ENCODE measurements around the gene VGF. TPM values are rescaled to one million over a fixed set of nuclear protein-coding genes. Genes with fewer than 3 reads are reported as not detected.
"Not testable (repeated sequence)": the region's sequence is repeated elsewhere in the genome, so short reads cannot be mapped to it uniquely, and the experiment has no call there.

The VGF gene
- total RNA-seq, 1 donor from 2014 or later: 20.9 TPM

GRCh38 chr7:101200504-101200861, 35.1 kb upstream of the VGF start:
- no peak for DNase-seq (ENCODE audit: low read depth)
- H3K4me3 ChIP-seq (ENCODE audit: low read depth, low read length): no peak overlapping the region

DNA sequence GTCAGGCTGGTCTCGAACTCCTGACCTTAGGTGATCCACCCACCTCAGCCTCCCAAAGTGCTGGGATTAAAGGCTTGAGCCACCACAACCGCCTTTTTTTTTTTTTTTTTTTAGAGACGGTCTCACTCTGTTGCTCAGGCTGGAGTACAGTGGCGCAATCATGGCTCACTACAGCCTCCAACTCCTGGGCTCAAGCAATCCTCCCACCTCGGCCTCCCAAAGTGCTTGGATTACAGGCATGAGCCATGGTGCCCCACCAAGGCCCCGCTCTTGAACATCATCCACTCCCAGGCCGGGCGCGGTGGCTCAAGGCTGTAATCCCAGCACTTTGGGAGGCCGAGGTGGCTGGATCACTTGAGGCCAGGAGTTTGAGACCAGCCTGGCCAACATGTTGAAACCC, 34.2 kb upstream of the VGF start:
- DNase-seq (ENCODE audit: low read depth); H3K4me3 ChIP-seq (ENCODE audit: low read depth, low read length): not testable (repeated sequence)

More at GRCh38 chr7:101200504-101200861, 35.1 kb upstream of the VGF start:
- TF ChIP-seq, protein P1, sequence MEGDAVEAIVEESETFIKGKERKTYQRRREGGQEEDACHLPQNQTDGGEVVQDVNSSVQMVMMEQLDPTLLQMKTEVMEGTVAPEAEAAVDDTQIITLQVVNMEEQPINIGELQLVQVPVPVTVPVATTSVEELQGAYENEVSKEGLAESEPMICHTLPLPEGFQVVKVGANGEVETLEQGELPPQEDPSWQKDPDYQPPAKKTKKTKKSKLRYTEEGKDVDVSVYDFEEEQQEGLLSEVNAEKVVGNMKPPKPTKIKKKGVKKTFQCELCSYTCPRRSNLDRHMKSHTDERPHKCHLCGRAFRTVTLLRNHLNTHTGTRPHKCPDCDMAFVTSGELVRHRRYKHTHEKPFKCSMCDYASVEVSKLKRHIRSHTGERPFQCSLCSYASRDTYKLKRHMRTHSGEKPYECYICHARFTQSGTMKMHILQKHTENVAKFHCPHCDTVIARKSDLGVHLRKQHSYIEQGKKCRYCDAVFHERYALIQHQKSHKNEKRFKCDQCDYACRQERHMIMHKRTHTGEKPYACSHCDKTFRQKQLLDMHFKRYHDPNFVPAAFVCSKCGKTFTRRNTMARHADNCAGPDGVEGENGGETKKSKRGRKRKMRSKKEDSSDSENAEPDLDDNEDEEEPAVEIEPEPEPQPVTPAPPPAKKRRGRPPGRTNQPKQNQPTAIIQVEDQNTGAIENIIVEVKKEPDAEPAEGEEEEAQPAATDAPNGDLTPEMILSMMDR (conservative IDR thresholded peaks at IDR 0.05; ENCODE audit: low read depth, low read length): no peak

DNA sequence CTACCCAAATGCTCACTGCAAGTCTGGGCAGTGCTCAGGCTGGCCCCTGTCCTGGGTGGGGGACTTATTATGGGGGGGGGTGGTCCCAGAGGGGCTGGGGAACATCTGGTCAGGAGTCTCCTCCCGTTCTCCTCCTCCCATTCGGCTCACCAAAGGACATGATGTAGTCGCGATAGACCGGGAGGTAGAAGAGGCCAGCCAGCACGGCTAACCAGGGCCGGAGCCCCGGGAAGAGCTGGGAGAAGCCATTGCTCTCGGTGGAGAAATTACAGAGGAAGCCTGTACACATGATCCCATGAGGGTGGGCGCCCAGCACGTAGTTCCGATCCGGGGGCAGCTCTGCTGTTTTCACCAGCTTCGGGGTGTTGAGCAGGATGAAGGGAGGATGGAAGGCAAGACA, 33.1 kb upstream of the VGF start:
- DNase-seq (ENCODE audit: low read depth): no peak
- TF ChIP-seq, protein P1 (conservative IDR thresholded peaks at IDR 0.05; ENCODE audit: low read depth, low read length): no peak
- H3K4me3 ChIP-seq (ENCODE audit: low read depth, low read length): no peak overlapping the region

- TF ChIP-seq, protein P1 (conservative IDR thresholded peaks at IDR 0.05; ENCODE audit: low read depth, low read length): no peak
- H3K4me3 ChIP-seq (ENCODE audit: low read depth, low read length): no peak overlapping the region
- no peak for DNase-seq (ENCODE audit: low read depth)
Observed at GRCh38 chr7:101197991-101198390, 32.6 kb upstream of the VGF start.

DNA sequence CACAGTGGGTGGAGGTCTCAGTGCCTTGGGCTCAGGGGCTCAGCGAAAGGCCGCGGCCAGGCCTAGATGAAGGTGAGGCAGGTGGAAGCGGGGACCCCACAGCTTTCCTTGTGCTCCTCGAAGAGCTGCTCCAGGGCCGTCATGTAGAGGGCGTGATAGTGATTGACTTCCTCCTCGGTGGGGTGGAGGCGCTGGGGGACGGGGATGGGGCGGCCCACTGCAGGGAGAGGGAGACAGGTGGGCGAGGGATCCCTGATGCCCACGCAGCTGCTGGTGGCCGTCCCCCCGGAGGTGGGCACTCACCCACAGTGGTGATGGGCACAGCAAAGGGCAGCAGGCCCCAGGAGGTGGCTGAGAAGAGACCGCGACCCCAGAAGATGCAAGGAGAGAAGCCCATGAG, 30.5 kb upstream of the VGF start:
- DNase-seq (ENCODE audit: low read depth): no peak
- TF ChIP-seq, protein P1 (conservative IDR thresholded peaks at IDR 0.05; ENCODE audit: low read depth, low read length): no peak

GRCh38 chr7:101189109-101189508, 23.7 kb upstream of the VGF start:
- no peak overlapping the region for H3K4me3 ChIP-seq (ENCODE audit: low read depth, low read length)
- DNase-seq (ENCODE audit: low read depth): no peak
- TF ChIP-seq, protein P1 (conservative IDR thresholded peaks at IDR 0.05; ENCODE audit: low read depth, low read length): no peak

More for the DNA sequence above, 30.5 kb upstream of the VGF start:
- H3K4me3 ChIP-seq (ENCODE audit: low read depth, low read length): no peak overlapping the region

DNA sequence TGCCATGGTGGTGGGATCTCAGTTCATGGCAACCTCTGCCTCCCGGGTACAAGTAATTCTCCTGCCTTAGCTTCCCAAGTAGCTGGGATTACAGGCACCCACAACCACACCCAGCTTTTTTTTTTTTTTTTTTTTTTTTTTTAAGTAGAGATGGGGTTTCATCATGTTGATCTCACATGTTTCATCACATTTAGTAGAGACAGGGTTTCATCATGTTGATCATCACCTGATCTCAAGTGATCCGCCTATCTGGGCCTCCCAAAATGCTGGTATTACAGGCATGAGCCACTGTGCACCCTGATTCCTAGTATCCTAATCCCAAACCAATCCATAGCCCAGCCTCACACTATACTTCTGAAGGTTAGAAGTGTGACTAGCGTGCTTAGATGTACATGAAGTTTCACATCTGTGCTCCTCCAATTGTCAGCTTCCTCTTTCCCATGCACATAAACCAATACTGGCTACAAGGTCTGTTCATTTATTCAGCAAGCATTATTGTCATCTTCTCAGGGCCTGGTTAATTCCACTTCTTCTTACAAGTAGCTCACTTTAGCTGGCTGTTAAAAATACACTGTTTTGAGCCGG, 21.6 kb upstream of the VGF start:
- DNase-seq (ENCODE audit: low read depth): no peak
- TF ChIP-seq, protein P1 (conservative IDR thresholded peaks at IDR 0.05; ENCODE audit: low read depth, low read length): no peak
- no peak overlapping the region for H3K4me3 ChIP-seq (ENCODE audit: low read depth, low read length)

Measured in epithelial cell of proximal tubule (primary cell).